K562 (cell line): Measurements from ENCODE around the gene GARNL3. TPM values are rescaled to one million over a fixed set of nuclear protein-coding genes. Genes with fewer than 3 reads are reported as not detected.

Experiments
- CLOCK ChIP-seq: fragments of 250-450 bp; sonication (Bioruptor Pico); IDR thresholded peaks from 2 replicates; pipeline ENCODE4 v1.4.0; 2020; ENCODE audit warnings: mild to moderate bottlenecking, moderate library complexity, borderline replicate concordance
- GTF2B ChIP-seq: IDR thresholded peaks from 2 replicates; pipeline ENCODE4 v1.6.1; 2011; ENCODE audit not compliant: insufficient read length; ENCODE audit errors: extremely low read depth
- HMGN3 ChIP-seq: IDR thresholded peaks from 2 replicates; pipeline ENCODE4 v1.6.1; 2011; ENCODE audit warnings: borderline replicate concordance, low read depth, mild to moderate bottlenecking, mixed read lengths, low read length; ENCODE audit not compliant: insufficient read length; ENCODE audit errors: extremely low read depth
- KAT8 ChIP-seq: fragments of 450-650 bp; IDR thresholded peaks from 2 replicates; pipeline ENCODE4 v1.6.1; 2016; ENCODE audit warnings: low read depth, mild to moderate bottlenecking
- KLF16 ChIP-seq: IDR thresholded peaks from 2 replicates; pipeline ENCODE4 v1.6.1; 2016; ENCODE audit warnings: antibody characterized with exemption
- MBD2 ChIP-seq: sonication (generic); IDR thresholded peaks from 2 replicates; pipeline ENCODE4 v1.6.1; 2016; ENCODE audit warnings: low read depth, borderline replicate concordance
- TRIM24 ChIP-seq, 2 experiments: fragments of 450-650 bp; IDR thresholded peaks; 2 replicates each; pipeline ENCODE4 v1.6.1; 2016
- ZBTB26 ChIP-seq: fragments of 450-650 bp; formaldehyde crosslinking; IDR thresholded peaks from 2 replicates; pipeline ENCODE4 v1.4.0; 2022; ENCODE audit warnings: missing genetic modification characterization
- ZNF197 ChIP-seq: fragments of 200-800 bp; sonication (Bioruptor generic); IDR thresholded peaks from 2 replicates; pipeline ENCODE4 v1.6.1; 2016; ENCODE audit warnings: low read depth, missing genetic modification characterization, missing compliant biosample characterization
- ZNF584 ChIP-seq: fragments of 200-800 bp; sonication (Bioruptor generic); IDR thresholded peaks from 2 replicates; pipeline ENCODE4 v1.6.1; 2016; ENCODE audit warnings: low read depth, mild to moderate bottlenecking, missing genetic modification characterization, missing compliant biosample characterization
- polyA plus RNA-seq, 8 experiments: library from polyadenylated mRNA; depleted of rRNA in 4 of 8; stranded (reverse) in 5 of 8; unstranded in 3 of 8; fragments of >200 nt; fragmentation: Nextera tagmentation in 2 of 8; fragmentation: Illumina TruSeq in 1 of 8; extraction: Ambion mirVana in 2 of 8; extraction: Trizol in 1 of 8; gene quantifications; 2 replicates each; pipeline versions ENCODE4 v1.2.1 to v1.2.3, GENCODE V29; 2011 to 2014; ENCODE audit warnings: inconsistent platforms in 1 of 8, missing spikeins in 1 of 8
- total RNA-seq, 7 experiments: library from RNA; depleted of rRNA in 6 of 7; stranded (reverse); fragments of >200 nt in 6 of 7; fragmentation: Illumina TruSeq in 2 of 7; extraction: Trizol in 2 of 7; gene quantifications; 2 replicates each; pipeline versions ENCODE4 v1.2.1 to v1.2.3, GENCODE V29; 2011 to 2021; ENCODE audit warnings: low replicate concordance in 1 of 7
- TF ChIP-seq, protein P1 (sequence below): sonication (generic); formaldehyde crosslinking; IDR thresholded peaks from 2 replicates; pipeline ENCODE4 v1.8.0; 2022; ENCODE audit warnings: mild to moderate bottlenecking, missing genetic modification reagents
- TF ChIP-seq, protein P2 (sequence below), 2 experiments: IDR thresholded peaks in 1 of 2; conservative IDR thresholded peaks in 1 of 2; 2 replicates each; pipeline ENCODE4 v1.6.1; 2016; ENCODE audit warnings: low read depth in 2 of 2, mild to moderate bottlenecking in 1 of 2, missing compliant biosample characterization in 1 of 2, missing genetic modification characterization in 1 of 2, moderate library complexity in 1 of 2

Gene GARNL3
- total and polyA plus RNA-seq, 9 of the 15 experiments (the other 6 are each of a cell fraction or from before 2014, with no cell fraction given): 0.35 to 2.7 (median 1.6) TPM

GRCh38 chr9:127224178-127224882 lies 40.2 kb upstream of the GARNL3 start (continued):
- TF ChIP-seq, protein P1, sequence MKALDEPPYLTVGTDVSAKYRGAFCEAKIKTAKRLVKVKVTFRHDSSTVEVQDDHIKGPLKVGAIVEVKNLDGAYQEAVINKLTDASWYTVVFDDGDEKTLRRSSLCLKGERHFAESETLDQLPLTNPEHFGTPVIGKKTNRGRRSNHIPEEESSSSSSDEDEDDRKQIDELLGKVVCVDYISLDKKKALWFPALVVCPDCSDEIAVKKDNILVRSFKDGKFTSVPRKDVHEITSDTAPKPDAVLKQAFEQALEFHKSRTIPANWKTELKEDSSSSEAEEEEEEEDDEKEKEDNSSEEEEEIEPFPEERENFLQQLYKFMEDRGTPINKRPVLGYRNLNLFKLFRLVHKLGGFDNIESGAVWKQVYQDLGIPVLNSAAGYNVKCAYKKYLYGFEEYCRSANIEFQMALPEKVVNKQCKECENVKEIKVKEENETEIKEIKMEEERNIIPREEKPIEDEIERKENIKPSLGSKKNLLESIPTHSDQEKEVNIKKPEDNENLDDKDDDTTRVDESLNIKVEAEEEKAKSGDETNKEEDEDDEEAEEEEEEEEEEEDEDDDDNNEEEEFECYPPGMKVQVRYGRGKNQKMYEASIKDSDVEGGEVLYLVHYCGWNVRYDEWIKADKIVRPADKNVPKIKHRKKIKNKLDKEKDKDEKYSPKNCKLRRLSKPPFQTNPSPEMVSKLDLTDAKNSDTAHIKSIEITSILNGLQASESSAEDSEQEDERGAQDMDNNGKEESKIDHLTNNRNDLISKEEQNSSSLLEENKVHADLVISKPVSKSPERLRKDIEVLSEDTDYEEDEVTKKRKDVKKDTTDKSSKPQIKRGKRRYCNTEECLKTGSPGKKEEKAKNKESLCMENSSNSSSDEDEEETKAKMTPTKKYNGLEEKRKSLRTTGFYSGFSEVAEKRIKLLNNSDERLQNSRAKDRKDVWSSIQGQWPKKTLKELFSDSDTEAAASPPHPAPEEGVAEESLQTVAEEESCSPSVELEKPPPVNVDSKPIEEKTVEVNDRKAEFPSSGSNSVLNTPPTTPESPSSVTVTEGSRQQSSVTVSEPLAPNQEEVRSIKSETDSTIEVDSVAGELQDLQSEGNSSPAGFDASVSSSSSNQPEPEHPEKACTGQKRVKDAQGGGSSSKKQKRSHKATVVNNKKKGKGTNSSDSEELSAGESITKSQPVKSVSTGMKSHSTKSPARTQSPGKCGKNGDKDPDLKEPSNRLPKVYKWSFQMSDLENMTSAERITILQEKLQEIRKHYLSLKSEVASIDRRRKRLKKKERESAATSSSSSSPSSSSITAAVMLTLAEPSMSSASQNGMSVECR (CRISPR knock-in tag): peak; percentile 55; the same call in 1 of the 2 replicates
- TF ChIP-seq MBD2: no peak
- TF ChIP-seq ZNF197 (CRISPR knock-in tag): no peak
- no peak for TF ChIP-seq ZNF584
- no peak for TF ChIP-seq ZBTB26 (CRISPR knock-in tag)
- TF ChIP-seq KLF16: no peak
- no peak for TF ChIP-seq GTF2B
- peak; percentile 40 for TF ChIP-seq HMGN3
- TF ChIP-seq CLOCK: no peak
- TF ChIP-seq, protein P2, sequence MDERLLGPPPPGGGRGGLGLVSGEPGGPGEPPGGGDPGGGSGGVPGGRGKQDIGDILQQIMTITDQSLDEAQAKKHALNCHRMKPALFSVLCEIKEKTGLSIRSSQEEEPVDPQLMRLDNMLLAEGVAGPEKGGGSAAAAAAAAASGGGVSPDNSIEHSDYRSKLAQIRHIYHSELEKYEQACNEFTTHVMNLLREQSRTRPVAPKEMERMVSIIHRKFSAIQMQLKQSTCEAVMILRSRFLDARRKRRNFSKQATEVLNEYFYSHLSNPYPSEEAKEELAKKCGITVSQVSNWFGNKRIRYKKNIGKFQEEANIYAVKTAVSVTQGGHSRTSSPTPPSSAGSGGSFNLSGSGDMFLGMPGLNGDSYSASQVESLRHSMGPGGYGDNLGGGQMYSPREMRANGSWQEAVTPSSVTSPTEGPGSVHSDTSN (CRISPR knock-in tag; IDR thresholded peaks at IDR 0.05; ENCODE audit: low read depth): no peak
- TF ChIP-seq, protein P2 (tag; conservative IDR thresholded peaks at IDR 0.05; ENCODE audit: low read depth): no peak
- no peak for TF ChIP-seq KAT8
- no peak for TF ChIP-seq TRIM24 (IDR thresholded peaks at IDR 0.05)
